Measurements from ENCODE around the gene RBKS. TPM values are rescaled to one million over a fixed set of nuclear protein-coding genes. Genes with fewer than 3 reads are reported as not detected.
A peak's percentile ranks its signal among the peaks of the same experiment; 100 is the strongest.

RBKS gene
- total and polyA plus RNA-seq, 2 of the 13 experiments (the other 11 are each of a cell fraction or from before 2014, with no cell fraction given): 7.7 to 8.3 TPM

DNA sequence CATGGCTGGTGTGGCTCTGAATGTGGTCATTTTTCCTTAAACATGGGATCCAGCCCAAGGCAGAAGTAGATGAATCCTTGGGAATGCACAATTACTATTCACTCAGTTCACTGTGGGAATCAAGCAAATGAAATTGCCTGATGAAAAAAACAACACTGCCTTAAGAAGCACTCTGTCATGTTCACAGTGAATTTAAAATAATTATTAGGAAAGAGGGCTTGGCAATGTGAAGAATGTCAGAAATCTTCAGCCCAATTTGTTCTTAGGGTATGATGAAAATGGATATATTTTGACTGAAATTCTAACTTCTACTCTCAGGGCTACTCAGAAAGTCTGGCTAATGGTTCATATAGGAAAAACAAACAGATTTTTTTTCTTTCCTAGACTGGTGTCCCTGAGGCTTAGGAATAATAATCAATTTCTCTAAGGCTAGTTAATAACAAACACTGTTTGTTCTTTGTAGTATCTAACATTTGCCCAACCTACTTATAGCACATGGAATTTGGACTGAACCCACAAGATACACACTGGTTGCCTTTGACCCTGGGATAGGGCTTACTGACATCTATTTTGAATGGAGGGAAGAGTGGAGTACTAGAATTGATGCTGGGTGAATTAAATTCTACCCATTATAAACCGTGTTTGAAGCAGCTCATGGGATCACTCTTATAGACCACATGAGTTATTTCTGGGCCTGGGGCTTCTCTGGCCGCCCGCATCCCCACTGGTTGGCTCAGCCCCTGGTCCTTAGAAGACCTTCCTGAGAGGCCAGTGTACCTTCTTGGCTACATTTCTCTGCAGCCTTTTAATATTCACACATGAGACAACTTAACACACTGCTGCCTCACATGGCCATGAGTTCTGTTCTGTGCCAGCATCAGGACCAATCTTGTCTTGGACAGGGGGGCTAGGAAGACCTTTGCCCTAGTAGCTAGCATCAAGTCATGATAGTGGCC lies 127.0 kb downstream of the RBKS start (continued):
- TF ChIP-seq, protein P1, sequence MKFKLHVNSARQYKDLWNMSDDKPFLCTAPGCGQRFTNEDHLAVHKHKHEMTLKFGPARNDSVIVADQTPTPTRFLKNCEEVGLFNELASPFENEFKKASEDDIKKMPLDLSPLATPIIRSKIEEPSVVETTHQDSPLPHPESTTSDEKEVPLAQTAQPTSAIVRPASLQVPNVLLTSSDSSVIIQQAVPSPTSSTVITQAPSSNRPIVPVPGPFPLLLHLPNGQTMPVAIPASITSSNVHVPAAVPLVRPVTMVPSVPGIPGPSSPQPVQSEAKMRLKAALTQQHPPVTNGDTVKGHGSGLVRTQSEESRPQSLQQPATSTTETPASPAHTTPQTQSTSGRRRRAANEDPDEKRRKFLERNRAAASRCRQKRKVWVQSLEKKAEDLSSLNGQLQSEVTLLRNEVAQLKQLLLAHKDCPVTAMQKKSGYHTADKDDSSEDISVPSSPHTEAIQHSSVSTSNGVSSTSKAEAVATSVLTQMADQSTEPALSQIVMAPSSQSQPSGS (CRISPR knock-in tag; IDR thresholded peaks at IDR 0.05): 0 out of 2 replicates have a peak, but pooled peaks have one; percentile 52
- peak in 1 of 2 experiments; percentile 91; a peak in 2 of 4 replicates for TF ChIP-seq EP300 (IDR thresholded peaks at IDR 0.05; ENCODE audit: low read depth in 2 of 2, low read length in 2 of 2)
- peak; percentile 37; the same call in 1 of the 2 replicates for TF ChIP-seq EP300 (CRISPR knock-in tag; IDR thresholded peaks at IDR 0.05; ENCODE audit: borderline replicate concordance)
- TF ChIP-seq ZSCAN30 (CRISPR knock-in tag; IDR thresholded peaks at IDR 0.05): no peak
- TF ChIP-seq EHMT2 (IDR thresholded peaks at IDR 0.05; ENCODE audit: borderline replicate concordance, low read depth, low read length): peak; percentile 18; the same call in 1 of the 2 replicates
- TF ChIP-seq HMG20A (CRISPR knock-in tag; IDR thresholded peaks at IDR 0.05; ENCODE audit: borderline replicate concordance): peak; percentile 94
- no peak for TF ChIP-seq CREB1 (IDR thresholded peaks at IDR 0.05)
- TF ChIP-seq CREB1 (CRISPR knock-in tag; IDR thresholded peaks at IDR 0.05): peak; percentile 66; the same call in 1 of the 2 replicates
- 0 out of 2 replicates have a peak, but pooled peaks have one; percentile 75 for TF ChIP-seq ZNF414 (CRISPR knock-in tag; IDR thresholded peaks at IDR 0.05)
- no peak for TF ChIP-seq RBFOX2 (IDR thresholded peaks at IDR 0.05; ENCODE audit: low read depth, low read length)
- peak; percentile 88 for TF ChIP-seq NR2F6 (IDR thresholded peaks at IDR 0.05)
- peak; percentile 90 for TF ChIP-seq NR2F6 (CRISPR knock-in tag; IDR thresholded peaks at IDR 0.05)
- peak; percentile 93 for TF ChIP-seq MED1 (CRISPR knock-in tag; IDR thresholded peaks at IDR 0.05)
- TF ChIP-seq, protein P2, sequence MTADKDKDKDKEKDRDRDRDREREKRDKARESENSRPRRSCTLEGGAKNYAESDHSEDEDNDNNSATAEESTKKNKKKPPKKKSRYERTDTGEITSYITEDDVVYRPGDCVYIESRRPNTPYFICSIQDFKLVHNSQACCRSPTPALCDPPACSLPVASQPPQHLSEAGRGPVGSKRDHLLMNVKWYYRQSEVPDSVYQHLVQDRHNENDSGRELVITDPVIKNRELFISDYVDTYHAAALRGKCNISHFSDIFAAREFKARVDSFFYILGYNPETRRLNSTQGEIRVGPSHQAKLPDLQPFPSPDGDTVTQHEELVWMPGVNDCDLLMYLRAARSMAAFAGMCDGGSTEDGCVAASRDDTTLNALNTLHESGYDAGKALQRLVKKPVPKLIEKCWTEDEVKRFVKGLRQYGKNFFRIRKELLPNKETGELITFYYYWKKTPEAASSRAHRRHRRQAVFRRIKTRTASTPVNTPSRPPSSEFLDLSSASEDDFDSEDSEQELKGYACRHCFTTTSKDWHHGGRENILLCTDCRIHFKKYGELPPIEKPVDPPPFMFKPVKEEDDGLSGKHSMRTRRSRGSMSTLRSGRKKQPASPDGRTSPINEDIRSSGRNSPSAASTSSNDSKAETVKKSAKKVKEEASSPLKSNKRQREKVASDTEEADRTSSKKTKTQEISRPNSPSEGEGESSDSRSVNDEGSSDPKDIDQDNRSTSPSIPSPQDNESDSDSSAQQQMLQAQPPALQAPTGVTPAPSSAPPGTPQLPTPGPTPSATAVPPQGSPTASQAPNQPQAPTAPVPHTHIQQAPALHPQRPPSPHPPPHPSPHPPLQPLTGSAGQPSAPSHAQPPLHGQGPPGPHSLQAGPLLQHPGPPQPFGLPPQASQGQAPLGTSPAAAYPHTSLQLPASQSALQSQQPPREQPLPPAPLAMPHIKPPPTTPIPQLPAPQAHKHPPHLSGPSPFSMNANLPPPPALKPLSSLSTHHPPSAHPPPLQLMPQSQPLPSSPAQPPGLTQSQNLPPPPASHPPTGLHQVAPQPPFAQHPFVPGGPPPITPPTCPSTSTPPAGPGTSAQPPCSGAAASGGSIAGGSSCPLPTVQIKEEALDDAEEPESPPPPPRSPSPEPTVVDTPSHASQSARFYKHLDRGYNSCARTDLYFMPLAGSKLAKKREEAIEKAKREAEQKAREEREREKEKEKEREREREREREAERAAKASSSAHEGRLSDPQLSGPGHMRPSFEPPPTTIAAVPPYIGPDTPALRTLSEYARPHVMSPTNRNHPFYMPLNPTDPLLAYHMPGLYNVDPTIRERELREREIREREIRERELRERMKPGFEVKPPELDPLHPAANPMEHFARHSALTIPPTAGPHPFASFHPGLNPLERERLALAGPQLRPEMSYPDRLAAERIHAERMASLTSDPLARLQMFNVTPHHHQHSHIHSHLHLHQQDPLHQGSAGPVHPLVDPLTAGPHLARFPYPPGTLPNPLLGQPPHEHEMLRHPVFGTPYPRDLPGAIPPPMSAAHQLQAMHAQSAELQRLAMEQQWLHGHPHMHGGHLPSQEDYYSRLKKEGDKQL (CRISPR knock-in tag; IDR thresholded peaks at IDR 0.05; ENCODE audit: low read depth): peak; percentile 63; the same call in 1 of the 2 replicates
- no peak for TF ChIP-seq STAT5B (CRISPR knock-in tag; IDR thresholded peaks at IDR 0.05)
- peak; percentile 25; the same call in 1 of the 2 replicates for TF ChIP-seq ETV5 (CRISPR knock-in tag; IDR thresholded peaks at IDR 0.05; ENCODE audit: borderline replicate concordance)
- TF ChIP-seq ZNF333 (CRISPR knock-in tag; IDR thresholded peaks at IDR 0.05; ENCODE audit: borderline replicate concordance): no peak
- TF ChIP-seq, protein P3, sequence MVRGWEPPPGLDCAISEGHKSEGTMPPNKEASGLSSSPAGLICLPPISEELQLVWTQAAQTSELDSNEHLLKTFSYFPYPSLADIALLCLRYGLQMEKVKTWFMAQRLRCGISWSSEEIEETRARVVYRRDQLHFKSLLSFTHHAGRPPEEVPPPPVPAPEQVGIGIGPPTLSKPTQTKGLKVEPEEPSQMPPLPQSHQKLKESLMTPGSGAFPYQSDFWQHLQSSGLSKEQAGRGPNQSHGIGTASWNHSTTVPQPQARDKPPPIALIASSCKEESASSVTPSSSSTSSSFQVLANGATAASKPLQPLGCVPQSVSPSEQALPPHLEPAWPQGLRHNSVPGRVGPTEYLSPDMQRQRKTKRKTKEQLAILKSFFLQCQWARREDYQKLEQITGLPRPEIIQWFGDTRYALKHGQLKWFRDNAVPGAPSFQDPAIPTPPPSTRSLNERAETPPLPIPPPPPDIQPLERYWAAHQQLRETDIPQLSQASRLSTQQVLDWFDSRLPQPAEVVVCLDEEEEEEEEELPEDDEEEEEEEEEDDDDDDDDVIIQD (CRISPR knock-in tag; IDR thresholded peaks at IDR 0.05; ENCODE audit: low read depth): peak; percentile 84; the same call in 1 of the 2 replicates
- peak; percentile 89 for TF ChIP-seq SKI (IDR thresholded peaks at IDR 0.05; ENCODE audit: partially characterized antibody)
- TF ChIP-seq, protein P4, sequence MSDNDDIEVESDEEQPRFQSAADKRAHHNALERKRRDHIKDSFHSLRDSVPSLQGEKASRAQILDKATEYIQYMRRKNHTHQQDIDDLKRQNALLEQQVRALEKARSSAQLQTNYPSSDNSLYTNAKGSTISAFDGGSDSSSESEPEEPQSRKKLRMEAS (IDR thresholded peaks at IDR 0.05): peak; percentile 62; the same call in 1 of the 2 replicates
- peak; percentile 78 for TF ChIP-seq CEBPG (CRISPR knock-in tag; IDR thresholded peaks at IDR 0.05)

All from HepG2 (cell line).